K562 (cell line): ENCODE results near the gene CMA1. TPM values are rescaled to one million over a fixed set of nuclear protein-coding genes. Genes with fewer than 3 reads are reported as not detected.
"Not testable (repeated sequence)": the region's sequence is repeated elsewhere in the genome, so short reads cannot be mapped to it uniquely, and the experiment has no call there.

Source experiments
- ATAC-seq: fragments of 200-7000 bp; cut with Tn5 transposase; 3 replicates; pipeline ENCODE4 v1.9.1; 2020; ENCODE audit warnings: moderate library complexity
- BruUV-seq: library from RNA; stranded (reverse); fragments of 400-500 nt; replicated peaks from 2 replicates; lab custom pipeline; 2021; lab: Mats Ljungman, UMichigan
- CTCF ChIA-PET: fragments of 300-600 bp; formaldehyde crosslinking; extraction: SDS; loops from one replicate; lab custom pipeline; 2021; ENCODE audit warnings: low intra/inter-chr PET ratio; lab: Yijun Ruan, JAX
- POLR2A ChIA-PET: fragments of 300-600, 350-650 bp; sonication (Branson Sonifier 250); formaldehyde crosslinking; extraction: SDS; loops from one replicate; lab custom pipeline; 2021; ENCODE audit warnings: antibody characterized with exemption, inconsistent platforms; lab: Yijun Ruan, JAX
- DNase-seq, 4 experiments: peaks; one replicate each; pipeline versions ENCODE4 v3.0.0 to v3.0.0-alpha.2; 2011 to 2018; ENCODE audit warnings: low spot score in 3 of 4, mixed read lengths in 3 of 4; ENCODE audit errors: extremely low read depth in 1 of 4
- FAIRE-seq: peaks from 2 replicates; lab custom pipeline; 2011; peaks lifted over from hg19 to GRCh38; lab: Jason Lieb, UNC
- H2AFZ ChIP-seq: 2 replicates; pipeline ENCODE4 v1.6.0; 2011; ENCODE audit warnings: low read depth, low read length, control low read depth, inconsistent platforms
- H3K27ac ChIP-seq: fragments of 200-600 bp; 3 replicates; pipeline ENCODE4 v1.8.0; 2011; ENCODE audit warnings: low read depth, mild to moderate bottlenecking, control low read depth, inconsistent platforms, low read length, moderate library complexity, mixed read lengths; ENCODE audit errors: extremely low read depth
- H3K27me3 ChIP-seq, 2 experiments: fragments of 300-600 bp in 1 of 2; 2 replicates in 1 of 2; 3 replicates in 1 of 2; pipeline versions ENCODE4 v1.6.0 to v1.8.0; 2011; ENCODE audit warnings: inconsistent platforms in 2 of 2, low read length in 2 of 2, mild to moderate bottlenecking in 1 of 2, mixed read lengths in 1 of 2, moderate library complexity in 1 of 2; ENCODE audit not compliant: control insufficient read depth in 2 of 2, insufficient read depth in 2 of 2
- H3K36me3 ChIP-seq: fragments of 300-600 bp; 3 replicates; pipeline ENCODE4 v1.8.0; 2011; ENCODE audit warnings: mild to moderate bottlenecking, low read length, inconsistent platforms; ENCODE audit not compliant: control insufficient read depth, insufficient read depth
- H3K4me1 ChIP-seq, 2 experiments: fragments of 200-600 bp in 1 of 2; replicated peaks in 1 of 2; 2 replicates in 1 of 2; 3 replicates in 1 of 2; pipeline versions ENCODE4 v1.5.1 to v1.8.0; 2011; ENCODE audit warnings: inconsistent platforms in 2 of 2, low read length in 2 of 2, mild to moderate bottlenecking in 1 of 2, mixed read lengths in 1 of 2, moderate library complexity in 1 of 2; ENCODE audit not compliant: control insufficient read depth in 2 of 2, insufficient read depth in 2 of 2
- H3K4me2 ChIP-seq: 2 replicates; pipeline ENCODE4 v1.6.1; 2011; ENCODE audit warnings: low read length, control low read depth, inconsistent platforms, mixed read lengths; ENCODE audit not compliant: insufficient read depth
- H3K4me3 ChIP-seq: fragments of 200-600 bp; sonication (generic), shearing (Covaris generic); 2 replicates; pipeline ENCODE4 v1.5.1; 2016; ENCODE audit warnings: control low read depth, inconsistent platforms
- H3K79me2 ChIP-seq: fragments of 200-600 bp; 3 replicates; pipeline ENCODE4 v1.8.0; 2011; ENCODE audit warnings: low read length, inconsistent platforms; ENCODE audit not compliant: control insufficient read depth, insufficient read depth
- H3K9ac ChIP-seq, 2 experiments: 2 replicates each; pipeline versions ENCODE4 v1.6.0 to v1.6.1; 2011; ENCODE audit warnings: low read depth in 2 of 2, low read length in 2 of 2, control low read depth in 1 of 2, inconsistent platforms in 1 of 2, mild to moderate bottlenecking in 1 of 2, mixed read lengths in 1 of 2; ENCODE audit not compliant: insufficient read depth in 1 of 2
- H3K9me1 ChIP-seq: one replicate; pipeline ENCODE4 v1.6.0; 2011; ENCODE audit warnings: inconsistent platforms, mild to moderate bottlenecking, low read length, moderate library complexity; ENCODE audit not compliant: control insufficient read depth, insufficient read depth
- H3K9me3 ChIP-seq: replicated peaks from 2 replicates; pipeline ENCODE4 v1.5.1; 2011; ENCODE audit warnings: low read depth, low read length, inconsistent platforms; ENCODE audit not compliant: control insufficient read depth, insufficient read depth
- H4K20me1 ChIP-seq: replicated peaks from 2 replicates; pipeline ENCODE4 v1.6.1; 2011; ENCODE audit warnings: low read length, inconsistent platforms, mixed read lengths; ENCODE audit not compliant: control insufficient read depth, insufficient read depth
- FOSL1 ChIP-seq: fragments of 200-800 bp; sonication (Bioruptor generic); conservative IDR thresholded peaks from 2 replicates; pipeline ENCODE4 v1.6.1; 2016; ENCODE audit warnings: missing genetic modification characterization, missing compliant biosample characterization
- NUFIP1 ChIP-seq: fragments of 450-650 bp; IDR thresholded peaks from 2 replicates; pipeline ENCODE4 v1.6.1; 2018; ENCODE audit not compliant: partially characterized antibody
- TAF1 ChIP-seq: IDR thresholded peaks from 2 replicates; pipeline ENCODE4 v1.6.1; 2011; ENCODE audit warnings: mild to moderate bottlenecking, low read length, moderate library complexity; ENCODE audit not compliant: insufficient read depth, control insufficient read depth, severe bottlenecking; ENCODE audit errors: extremely low read depth
- WGBS: fragments of 100-300 bp; shearing (Covaris generic); methylation state at CpG from one replicate; pipeline ENCODE4 v1.1.6; 2016; ENCODE audit warnings: low coverage, mixed read lengths; ENCODE audit not compliant: insufficient coverage; ENCODE audit errors: missing lambda C conversion rate; 5-methylcytosine and 5-hydroxymethylcytosine counted together
- in situ Hi-C: fragments of 300-500 bp; cut with MboI; formaldehyde crosslinking; loops from 4 replicates; pipeline ENCODE4 v1.15.0; 2018; ENCODE audit warnings: inconsistent platforms, mixed read lengths
- intact Hi-C: fragments of 100-400 bp; cut with micrococcal nuclease; formaldehyde crosslinking; loops from 2 replicates; pipeline ENCODE4 v1.14.2; 2022
- polyA plus RNA-seq, 8 experiments: library from polyadenylated mRNA; depleted of rRNA in 4 of 8; stranded (reverse) in 5 of 8; unstranded in 3 of 8; fragments of >200 nt; fragmentation: Nextera tagmentation in 2 of 8; fragmentation: Illumina TruSeq in 1 of 8; extraction: Ambion mirVana in 2 of 8; extraction: Trizol in 1 of 8; gene quantifications; 2 replicates each; pipeline versions ENCODE4 v1.2.1 to v1.2.3, GENCODE V29; 2011 to 2014; ENCODE audit warnings: inconsistent platforms in 1 of 8, missing spikeins in 1 of 8
- total RNA-seq, 7 experiments: library from RNA; depleted of rRNA in 6 of 7; stranded (reverse); fragments of >200 nt in 6 of 7; fragmentation: Illumina TruSeq in 2 of 7; extraction: Trizol in 2 of 7; gene quantifications; 2 replicates each; pipeline versions ENCODE4 v1.2.1 to v1.2.3, GENCODE V29; 2011 to 2021; ENCODE audit warnings: low replicate concordance in 1 of 7

The CMA1 gene
- total and polyA plus RNA-seq, 9 of the 15 experiments (the other 6 are each of a cell fraction or from before 2014, with no cell fraction given) = not detected

DNA sequence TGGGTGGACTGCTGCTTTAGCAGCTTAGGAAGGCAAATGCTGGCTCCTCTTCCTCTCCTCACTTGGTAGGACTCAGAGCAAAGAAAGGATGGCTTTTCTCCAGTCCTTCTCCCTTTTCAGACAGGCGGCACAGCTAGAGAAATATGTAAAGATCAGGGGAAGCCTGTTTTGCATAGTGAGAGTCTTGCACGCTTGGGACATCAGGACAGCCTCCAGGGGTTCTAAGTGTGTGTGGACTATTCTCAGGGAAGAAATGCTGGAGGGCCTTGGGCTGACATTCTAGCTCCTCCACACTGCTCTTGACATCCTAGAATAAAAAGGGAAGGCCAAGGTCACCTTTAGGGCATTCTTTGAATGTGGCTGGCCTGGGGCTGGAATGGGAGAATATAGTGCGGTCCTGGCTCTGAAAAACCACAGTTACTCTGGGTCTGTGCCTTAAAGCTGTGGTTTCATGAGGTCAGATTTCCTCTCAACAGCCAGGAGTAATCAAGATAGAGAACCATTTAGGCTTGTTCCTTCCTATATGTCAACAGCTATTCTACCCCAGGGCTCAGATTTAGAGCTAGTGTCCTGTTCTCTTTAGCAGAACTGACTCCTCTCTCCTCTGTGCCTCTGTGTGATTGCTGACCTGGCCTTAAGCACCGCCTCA lies 24.3 kb downstream of the CMA1 start (continued):
- TF ChIP-seq TAF1 (no peak), NUFIP1 (no peak)

- 0% methylated on average over 1 of the region's 2 CpGs for WGBS
- ATAC-seq, H3K79me2 ChIP-seq, H2AFZ ChIP-seq, intact Hi-C loops, H3K27ac ChIP-seq, H3K9me3 ChIP-seq, H3K4me3 ChIP-seq, H3K9ac ChIP-seq, FAIRE-seq, H3K36me3 ChIP-seq, H3K4me2 ChIP-seq, BruUV-seq, DNase-seq, H3K4me1 ChIP-seq, H4K20me1 ChIP-seq, in situ Hi-C loops, H3K27me3 ChIP-seq, H3K9me1 ChIP-seq: not testable (repeated sequence)
- TF ChIP-seq FOSL1 (tag) = 0 out of 2 replicates have a peak, but pooled peaks have one; percentile 13
- ChIA-PET POLR2A (interaction anchor here (1.0 to 1.2 kb wide), 2 partner anchors 16 to 24 kb away, joined by 3 read pairs; no protein-coding TSS in a partner anchor), CTCF (interaction anchor here (2.5 kb wide), 1 partner anchor 196 kb away, joined by 9 read pairs; no protein-coding TSS in a partner anchor)
Observed at GRCh38 chr14:24482699-24483303, 25.3 kb downstream of the CMA1 start.
